ENCODE data around the gene NME4. TPM values are rescaled to one million over a fixed set of nuclear protein-coding genes. Genes with fewer than 3 reads are reported as not detected.
A peak's percentile ranks its signal among the peaks of the same experiment; 100 is the strongest.
"Not testable (repeated sequence)": the region's sequence is repeated elsewhere in the genome, so short reads cannot be mapped to it uniquely, and the experiment has no call there.

Gene NME4
- total RNA-seq = 151 and 154 TPM in 2 replicates
- long read RNA-seq, partial matches to known transcripts = 1 of 5 reads
- long read RNA-seq, other reads (novel, unspliced or antisense) = 4 of 5 reads

DNA sequence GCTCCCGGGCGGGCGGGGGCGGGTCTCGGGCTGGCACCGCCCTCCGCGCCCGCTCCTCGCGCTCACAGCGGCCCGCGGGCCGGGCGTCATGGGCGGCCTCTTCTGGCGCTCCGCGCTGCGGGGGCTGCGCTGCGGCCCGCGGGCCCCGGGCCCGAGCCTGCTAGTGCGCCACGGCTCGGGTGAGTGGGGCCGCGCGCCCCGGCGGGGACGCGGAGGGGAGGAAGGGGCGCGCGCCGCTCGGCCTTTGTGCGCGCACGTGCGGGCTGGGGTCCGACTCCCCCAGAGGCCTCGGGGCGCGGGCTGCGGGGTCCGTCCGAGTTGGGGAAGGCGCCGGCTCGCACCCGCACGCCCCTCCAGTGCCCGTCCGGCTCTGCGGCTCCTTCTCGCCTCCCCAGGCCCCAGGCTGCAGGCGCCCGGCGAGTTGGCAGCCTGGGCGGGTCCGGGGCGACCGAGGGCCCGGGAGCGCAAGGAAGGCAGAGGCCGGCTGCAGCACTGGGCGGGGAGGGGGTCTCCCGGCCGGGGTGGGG is at the start of gene NME4:
Gene NME4 (plus strand): TSS at position 65 of the 527 bp plus-strand sequence. CDS start 24 bp downstream, at position 89.
- Mint-ChIP-seq H3K4me3 (ENCODE audit: low read depth) (peak within 1 kb of the TSS; percentile 86), H3K36me3 (ENCODE audit: insufficient read depth) (no peaks in the 10 kb centered on the region), H3K4me1 (ENCODE audit: low read depth) (peaks cover 9% of the 10 kb centered on the region), H3K27me3 (no peaks in the 10 kb centered on the region), H3K27ac (peak within 1 kb of the TSS; percentile 96), H3K9me3 (ENCODE audit: low read depth) (no peaks in the 10 kb centered on the region)
- TF ChIP-seq, protein P1, sequence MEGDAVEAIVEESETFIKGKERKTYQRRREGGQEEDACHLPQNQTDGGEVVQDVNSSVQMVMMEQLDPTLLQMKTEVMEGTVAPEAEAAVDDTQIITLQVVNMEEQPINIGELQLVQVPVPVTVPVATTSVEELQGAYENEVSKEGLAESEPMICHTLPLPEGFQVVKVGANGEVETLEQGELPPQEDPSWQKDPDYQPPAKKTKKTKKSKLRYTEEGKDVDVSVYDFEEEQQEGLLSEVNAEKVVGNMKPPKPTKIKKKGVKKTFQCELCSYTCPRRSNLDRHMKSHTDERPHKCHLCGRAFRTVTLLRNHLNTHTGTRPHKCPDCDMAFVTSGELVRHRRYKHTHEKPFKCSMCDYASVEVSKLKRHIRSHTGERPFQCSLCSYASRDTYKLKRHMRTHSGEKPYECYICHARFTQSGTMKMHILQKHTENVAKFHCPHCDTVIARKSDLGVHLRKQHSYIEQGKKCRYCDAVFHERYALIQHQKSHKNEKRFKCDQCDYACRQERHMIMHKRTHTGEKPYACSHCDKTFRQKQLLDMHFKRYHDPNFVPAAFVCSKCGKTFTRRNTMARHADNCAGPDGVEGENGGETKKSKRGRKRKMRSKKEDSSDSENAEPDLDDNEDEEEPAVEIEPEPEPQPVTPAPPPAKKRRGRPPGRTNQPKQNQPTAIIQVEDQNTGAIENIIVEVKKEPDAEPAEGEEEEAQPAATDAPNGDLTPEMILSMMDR (IDR thresholded peaks at IDR 0.05; ENCODE audit: unreplicated experiment) = no peak
- DNase-seq (ENCODE audit: low spot score, unreplicated experiment) = peak; percentile 37

DNA sequence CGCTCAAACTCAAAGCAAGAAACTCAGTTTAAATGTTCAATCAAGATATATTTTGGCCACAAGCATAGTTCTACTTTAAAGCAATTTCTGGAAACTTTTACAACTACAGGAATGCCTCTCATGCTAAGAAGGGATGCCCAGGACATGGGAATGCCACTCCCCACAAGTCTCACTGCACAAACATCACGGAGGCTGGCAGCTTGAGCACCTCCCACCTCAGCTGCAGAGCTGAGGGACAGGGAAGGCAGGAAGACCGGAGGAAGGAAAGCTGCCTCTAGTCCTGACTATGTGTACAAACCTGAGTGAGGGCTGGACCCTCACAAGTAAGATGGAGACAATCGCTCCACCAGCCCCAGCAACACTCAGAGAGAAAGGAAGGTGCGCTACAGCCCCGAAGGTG is 49.8 kb upstream of the NME4 start:
- Mint-ChIP-seq H3K27ac (no peak overlapping the region), H3K36me3 (ENCODE audit: insufficient read depth) (peaks cover 26% of the 10 kb centered on the region), H3K27me3 (no peaks in the 10 kb centered on the region), H3K9me3 (ENCODE audit: low read depth) (no peaks in the 10 kb centered on the region), H3K4me3 (ENCODE audit: low read depth) (no peak overlapping the region), H3K4me1 (ENCODE audit: low read depth) (no peaks in the 10 kb centered on the region)
- DNase-seq (ENCODE audit: low spot score, unreplicated experiment) = no peak
- TF ChIP-seq, protein P1 (IDR thresholded peaks at IDR 0.05; ENCODE audit: unreplicated experiment) = no peak

DNA sequence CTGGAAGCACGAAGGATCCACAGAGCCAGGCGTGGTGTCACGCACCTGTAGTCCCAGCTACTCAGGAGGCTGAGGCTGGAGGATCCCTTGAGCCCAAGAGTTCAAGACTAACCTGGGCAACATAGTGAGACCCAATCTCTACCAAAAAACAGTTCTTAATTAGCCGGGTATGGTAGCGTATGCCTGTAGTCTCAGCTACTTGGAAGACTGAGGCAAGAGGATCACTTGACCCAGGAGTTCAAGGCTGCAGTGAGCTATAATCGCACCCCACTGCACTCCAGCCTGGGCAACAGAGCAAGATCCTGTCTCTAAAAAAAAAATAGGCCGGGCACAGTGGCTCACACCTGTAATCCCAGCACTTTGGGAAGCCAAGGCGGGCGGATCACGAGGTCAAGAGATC is 48.5 kb upstream of the NME4 start:
- H3K4me1 Mint-ChIP-seq (ENCODE audit: low read depth); H3K9me3 Mint-ChIP-seq (ENCODE audit: low read depth); H3K4me3 Mint-ChIP-seq (ENCODE audit: low read depth); DNase-seq (ENCODE audit: low spot score, unreplicated experiment); H3K27ac Mint-ChIP-seq; H3K27me3 Mint-ChIP-seq: not testable (repeated sequence)
- H3K36me3 Mint-ChIP-seq (ENCODE audit: insufficient read depth) = peaks cover 20% of the 10 kb centered on the region

DNA sequence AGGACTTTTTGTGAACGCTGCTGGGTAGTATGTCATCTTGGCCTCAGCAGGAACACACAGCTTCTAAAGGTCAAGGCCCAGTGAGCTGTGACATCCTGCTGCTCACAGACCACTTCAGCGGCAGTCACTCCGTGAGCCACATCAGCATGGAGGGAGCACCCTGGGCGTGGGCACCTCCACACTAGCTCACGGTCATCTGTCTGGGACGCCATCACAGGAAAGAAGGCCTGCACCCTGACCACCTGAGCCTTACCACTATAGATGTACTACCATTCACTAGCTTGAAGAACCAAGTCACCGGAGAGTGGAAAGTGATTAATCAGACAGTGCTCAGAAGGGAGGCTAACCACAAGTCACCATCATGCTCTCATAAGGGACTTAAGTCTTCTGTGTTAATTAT is 47.8 kb upstream of the NME4 start:
- no peaks in the 10 kb centered on the region for H3K27me3 Mint-ChIP-seq
- no peak overlapping the region for H3K27ac Mint-ChIP-seq
- H3K4me1 Mint-ChIP-seq (ENCODE audit: low read depth) = no peaks in the 10 kb centered on the region
- H3K36me3 Mint-ChIP-seq (ENCODE audit: insufficient read depth) = peaks cover 20% of the 10 kb centered on the region
- H3K9me3 Mint-ChIP-seq (ENCODE audit: low read depth) = no peaks in the 10 kb centered on the region
- no peak for DNase-seq (ENCODE audit: low spot score, unreplicated experiment)
- peak overlapping the region; percentile 19 for H3K4me3 Mint-ChIP-seq (ENCODE audit: low read depth)
- TF ChIP-seq, protein P1 (IDR thresholded peaks at IDR 0.05; ENCODE audit: unreplicated experiment) = no peak

DNA sequence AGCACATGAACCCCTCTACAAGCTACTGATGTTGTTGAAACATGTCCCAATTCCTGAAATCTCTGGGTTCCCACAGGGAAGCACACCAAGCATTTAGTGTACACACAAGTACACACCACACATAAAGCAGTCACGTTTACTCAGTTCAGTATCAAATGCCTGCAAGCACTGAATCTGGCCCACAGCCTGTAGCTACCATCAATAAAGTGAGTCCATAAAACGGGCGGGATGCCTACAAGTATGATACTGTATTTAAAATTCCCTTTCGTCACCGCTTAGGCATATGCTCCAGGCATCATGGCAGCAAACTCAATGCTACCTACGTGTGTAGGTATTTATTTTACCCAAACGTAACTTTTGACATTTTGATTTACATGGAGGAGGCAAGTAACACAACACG is 46.8 kb upstream of the NME4 start:
- H3K27ac Mint-ChIP-seq = no peak overlapping the region
- no peak for DNase-seq (ENCODE audit: low spot score, unreplicated experiment)
- H3K9me3 Mint-ChIP-seq (ENCODE audit: low read depth) = no peaks in the 10 kb centered on the region
- no peaks in the 10 kb centered on the region for H3K27me3 Mint-ChIP-seq
- H3K4me1 Mint-ChIP-seq (ENCODE audit: low read depth) = no peaks in the 10 kb centered on the region
- peaks cover 14% of the 10 kb centered on the region for H3K36me3 Mint-ChIP-seq (ENCODE audit: insufficient read depth)
- TF ChIP-seq, protein P1 (IDR thresholded peaks at IDR 0.05; ENCODE audit: unreplicated experiment) = no peak
- peak overlapping the region; percentile 49 for H3K4me3 Mint-ChIP-seq (ENCODE audit: low read depth)

Data from progenitor cell of endocrine pancreas (in vitro differentiated cells).